ENCODE measurements around the gene SLC16A3. TPM values are rescaled to one million over a fixed set of nuclear protein-coding genes. Genes with fewer than 3 reads are reported as not detected.

Gene SLC16A3
- polyA plus RNA-seq, 1 experiment = 338 TPM

GRCh38 chr17:82236142-82236971 is 7.5 kb downstream of the SLC16A3 start:
- no peak overlapping the region for H3K4me3 ChIP-seq (ENCODE audit: low read depth, low read length)
- ChIA-PET CTCF (interaction anchor here (1.0 to 2.2 kb wide), 7 partner anchors 15 to 206 kb away, joined by 3 to 22 read pairs (median 5); no protein-coding TSS in a partner anchor), POLR2A (no interaction called here)
- H3K36me3 ChIP-seq (ENCODE audit: control insufficient read depth, insufficient read depth, low read length) = peaks cover 63% of the 10 kb centered on the region
- H3K27me3 ChIP-seq (ENCODE audit: control insufficient read depth, insufficient read depth, low read length) = no peaks in the 10 kb centered on the region
- DNase-seq (ENCODE audit: low read depth) = no peak
- TF ChIP-seq CTCF (IDR thresholded peaks at IDR 0.05; ENCODE audit: insufficient read depth, low read depth, low read length) = peak; percentile 76

- no peaks in the 10 kb centered on the region for H3K27me3 ChIP-seq (ENCODE audit: control insufficient read depth, insufficient read depth, low read length)
- H3K4me3 ChIP-seq (ENCODE audit: low read depth, low read length) = no peak overlapping the region
- peaks cover 63% of the 10 kb centered on the region for H3K36me3 ChIP-seq (ENCODE audit: control insufficient read depth, insufficient read depth, low read length)
- POLR2A ChIA-PET = no interaction called here
- no peak for DNase-seq (ENCODE audit: low read depth)
- CTCF ChIA-PET = interaction anchor here (1.0 to 7.5 kb wide), 6 partner anchors 16 to 207 kb away, joined by 3 to 52 read pairs (median 5); no protein-coding TSS in a partner anchor
- no peak for TF ChIP-seq CTCF (IDR thresholded peaks at IDR 0.05; ENCODE audit: insufficient read depth, low read depth, low read length)
Observed at GRCh38 chr17:82237083-82237745, 8.4 kb downstream of the SLC16A3 start.

- no peak for DNase-seq (ENCODE audit: low read depth)
- Histone ChIP-seq H3K27me3 (ENCODE audit: control insufficient read depth, insufficient read depth, low read length) (no peaks in the 10 kb centered on the region), H3K36me3 (ENCODE audit: control insufficient read depth, insufficient read depth, low read length) (peaks cover 61% of the 10 kb centered on the region), H3K4me3 (ENCODE audit: low read depth, low read length) (no peak overlapping the region)
- ChIA-PET POLR2A (no interaction called here), CTCF (interaction anchor here (1.8 to 7.5 kb wide), 2 partner anchors 33 to 208 kb away, joined by 7 to 52 read pairs; no protein-coding TSS in a partner anchor)
- no peak for TF ChIP-seq CTCF (IDR thresholded peaks at IDR 0.05; ENCODE audit: insufficient read depth, low read depth, low read length)
Observed at GRCh38 chr17:82237746-82238471, 9.1 kb downstream of the SLC16A3 start.

GRCh38 chr17:82238472-82239201 is 9.8 kb downstream of the SLC16A3 start:
- ChIA-PET CTCF (interaction anchor here (1.8 to 7.5 kb wide), 2 partner anchors 34 to 208 kb away, joined by 7 to 52 read pairs; no protein-coding TSS in a partner anchor), POLR2A (no interaction called here)
- peak; percentile 72 for DNase-seq (ENCODE audit: low read depth)
- Histone ChIP-seq H3K36me3 (ENCODE audit: control insufficient read depth, insufficient read depth, low read length) (peaks cover 59% of the 10 kb centered on the region), H3K4me3 (ENCODE audit: low read depth, low read length) (no peak overlapping the region), H3K27me3 (ENCODE audit: control insufficient read depth, insufficient read depth, low read length) (no peaks in the 10 kb centered on the region)
- no peak for TF ChIP-seq CTCF (IDR thresholded peaks at IDR 0.05; ENCODE audit: insufficient read depth, low read depth, low read length)
